Measurements from ENCODE around the gene APOA5. TPM values are rescaled to one million over a fixed set of nuclear protein-coding genes. Genes with fewer than 3 reads are reported as not detected.

Gene APOA5
- total and polyA plus RNA-seq, 2 of the 13 experiments (the other 11 are each of a cell fraction or from before 2014, with no cell fraction given): 44.0 to 49.1 TPM

GRCh38 chr11:116791002-116791812, 472 bp downstream of the APOA5 start (continued):
- TF ChIP-seq ZSCAN20 (CRISPR knock-in tag; IDR thresholded peaks at IDR 0.05; ENCODE audit: borderline replicate concordance) (no peak), ZNF709 (CRISPR knock-in tag; IDR thresholded peaks at IDR 0.05) (no peak), HIVEP1 (CRISPR knock-in tag; IDR thresholded peaks at IDR 0.05) (peak; percentile 31; the same call in 1 of the 2 replicates), RBM39 (IDR thresholded peaks at IDR 0.05; ENCODE audit: low read depth, low read length, poor library complexity, severe bottlenecking) (peak; percentile 23), HMG20A (CRISPR knock-in tag; IDR thresholded peaks at IDR 0.05; ENCODE audit: borderline replicate concordance) (no peak), KLF9 (CRISPR knock-in tag; IDR thresholded peaks at IDR 0.05; ENCODE audit: low read depth) (no peak), ZNF768 (CRISPR knock-in tag; IDR thresholded peaks at IDR 0.05) (no peak), ZBTB46 (CRISPR knock-in tag; IDR thresholded peaks at IDR 0.05; ENCODE audit: borderline replicate concordance) (no peak), HCFC1 (IDR thresholded peaks at IDR 0.05; ENCODE audit: low read depth, low read length) (no peak), SIN3B (IDR thresholded peaks at IDR 0.05; ENCODE audit: low read length) (no peak), ZNF3 (CRISPR knock-in tag; IDR thresholded peaks at IDR 0.05) (no peak), ATF3 (CRISPR knock-in tag; IDR thresholded peaks at IDR 0.05) (no peak), GTF3A (CRISPR knock-in tag; conservative IDR thresholded peaks at IDR 0.05) (0 out of 2 replicates have a peak, but pooled peaks have one; percentile 28), ZNF782 (CRISPR knock-in tag; IDR thresholded peaks at IDR 0.05; ENCODE audit: borderline replicate concordance) (peak; percentile 86; the same call in 1 of the 2 replicates), ZBTB49 (CRISPR knock-in tag; IDR thresholded peaks at IDR 0.05; ENCODE audit: borderline replicate concordance) (0 out of 2 replicates have a peak, but pooled peaks have one; percentile 3), ZNF274 (CRISPR knock-in tag; IDR thresholded peaks at IDR 0.05) (no peak), ZNF430 (CRISPR knock-in tag; IDR thresholded peaks at IDR 0.05) (no peak), SNRNP70 (IDR thresholded peaks at IDR 0.05; ENCODE audit: low read depth, low read length) (no peak), NCOA1 (CRISPR knock-in tag; IDR thresholded peaks at IDR 0.05) (no peak), ZNF235 (CRISPR knock-in tag; IDR thresholded peaks at IDR 0.05; ENCODE audit: borderline replicate concordance) (0 out of 2 replicates have a peak, but pooled peaks have one; percentile 13), HOXA5 (CRISPR knock-in tag; IDR thresholded peaks at IDR 0.05) (peak; percentile 78; the same call in 1 of the 2 replicates), KAT7 (CRISPR knock-in tag; IDR thresholded peaks at IDR 0.05; ENCODE audit: borderline replicate concordance) (peak; percentile 84; the same call in 1 of the 2 replicates), ZNF703 (CRISPR knock-in tag; IDR thresholded peaks at IDR 0.05; ENCODE audit: borderline replicate concordance) (no peak), EP300 (IDR thresholded peaks at IDR 0.05; ENCODE audit: low read depth in 2 of 2, low read length in 2 of 2) (no peak), EP300 (CRISPR knock-in tag; IDR thresholded peaks at IDR 0.05; ENCODE audit: borderline replicate concordance) (no peak; the same call in 1 of the 2 replicates)

Data from HepG2 (cell line).